ENCODE results near the gene PCDH9.

Gene PCDH9

DNA sequence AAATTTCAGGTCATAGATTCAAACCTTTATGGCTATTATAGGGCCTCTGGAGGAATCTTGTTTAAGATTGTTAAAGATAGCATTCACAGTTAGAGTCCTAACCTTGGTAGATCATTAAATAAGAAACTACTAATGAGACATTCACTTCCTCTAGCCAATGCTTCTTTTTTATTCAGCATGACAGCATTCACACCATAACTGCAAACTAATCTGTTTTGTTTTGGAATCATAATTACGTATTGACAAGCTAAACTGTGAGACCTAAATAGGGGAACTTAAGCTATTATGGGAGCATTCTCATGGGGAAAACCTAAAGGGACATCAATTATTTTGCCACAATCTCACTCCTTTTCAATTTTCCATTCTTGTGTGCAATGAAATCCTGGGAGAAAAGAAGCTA lies 653.8 kb downstream of the PCDH9 start:
- no peak for DNase-seq (ENCODE audit: low read depth in 2 of 2)

- no peak for DNase-seq (ENCODE audit: low read depth in 2 of 2)
These were observed 655.5 kb downstream of the PCDH9 start for GRCh38 chr13:66574606-66575005.

- no peak for DNase-seq (ENCODE audit: low read depth in 2 of 2)
These were observed 662.1 kb downstream of the PCDH9 start for GRCh38 chr13:66567899-66568612.

DNA sequence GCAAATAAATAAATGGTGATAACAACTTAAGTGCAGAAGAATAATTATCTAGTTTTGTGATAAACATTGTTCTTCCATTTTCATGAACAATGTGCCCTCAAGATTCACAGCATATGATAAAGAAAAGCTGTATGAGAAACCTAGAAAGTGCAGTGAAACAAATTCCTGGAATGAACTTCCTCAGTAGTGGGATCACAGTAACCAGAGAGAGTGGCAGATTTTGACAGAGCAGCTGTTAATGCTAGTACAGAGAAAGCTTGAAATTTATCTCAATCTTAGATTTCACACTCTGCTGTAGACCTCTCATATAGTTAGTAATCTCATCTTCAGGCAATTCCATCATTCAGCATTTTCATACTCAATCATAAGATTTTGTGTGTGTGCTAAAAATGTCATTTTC lies 664.9 kb downstream of the PCDH9 start:
- DNase-seq (ENCODE audit: low read depth in 2 of 2) = no peak

GRCh38 chr13:66563076-66563475 lies 667.1 kb downstream of the PCDH9 start:
- DNase-seq (ENCODE audit: low read depth in 2 of 2) = no peak

- DNase-seq (ENCODE audit: low read depth in 2 of 2) = no peak
These were observed 668.1 kb downstream of the PCDH9 start for GRCh38 chr13:66562054-66562453.

GRCh38 chr13:66560991-66561390 lies 669.1 kb downstream of the PCDH9 start:
- DNase-seq (ENCODE audit: low read depth in 2 of 2) = no peak

DNA sequence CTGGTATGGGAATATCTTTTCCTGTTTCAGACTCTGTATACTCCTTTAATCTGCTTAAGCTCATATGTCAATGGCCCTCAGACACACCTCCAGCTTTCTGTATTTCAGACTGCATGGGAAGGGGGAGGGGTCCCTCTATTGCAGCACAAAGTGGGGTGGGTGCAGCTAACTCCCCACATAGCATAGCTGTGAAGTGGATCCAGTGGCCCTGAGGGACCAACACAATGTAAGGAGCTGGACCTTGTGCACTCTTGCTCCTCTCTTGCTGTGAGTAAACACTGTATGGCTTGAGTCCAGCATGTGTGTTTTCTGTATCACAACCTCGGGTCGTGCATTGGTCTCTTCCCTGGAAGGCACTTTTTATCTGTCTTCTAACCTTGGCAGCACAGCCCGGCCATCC lies 669.9 kb downstream of the PCDH9 start:
- no peak for DNase-seq (ENCODE audit: low read depth in 2 of 2)

DNA sequence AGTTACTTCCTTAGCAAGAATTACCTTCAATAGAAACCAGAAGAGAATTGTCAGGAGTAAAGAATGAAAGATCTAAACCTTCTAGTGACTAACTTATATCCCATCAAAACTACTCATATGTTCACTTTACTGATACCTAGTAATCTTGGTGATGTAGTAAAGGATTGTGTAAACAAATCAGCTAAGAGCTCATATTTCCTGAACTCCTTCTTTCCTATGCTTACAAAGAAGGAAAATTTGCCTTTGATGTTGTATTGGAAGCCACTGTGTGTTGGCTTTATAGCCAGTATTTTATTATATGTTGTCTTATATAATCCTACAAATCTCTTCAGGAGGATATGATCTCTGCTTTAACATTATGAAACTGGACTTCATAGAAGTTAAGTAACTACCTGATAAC lies 671.0 kb downstream of the PCDH9 start:
- DNase-seq (ENCODE audit: low read depth in 2 of 2) = no peak

DNA sequence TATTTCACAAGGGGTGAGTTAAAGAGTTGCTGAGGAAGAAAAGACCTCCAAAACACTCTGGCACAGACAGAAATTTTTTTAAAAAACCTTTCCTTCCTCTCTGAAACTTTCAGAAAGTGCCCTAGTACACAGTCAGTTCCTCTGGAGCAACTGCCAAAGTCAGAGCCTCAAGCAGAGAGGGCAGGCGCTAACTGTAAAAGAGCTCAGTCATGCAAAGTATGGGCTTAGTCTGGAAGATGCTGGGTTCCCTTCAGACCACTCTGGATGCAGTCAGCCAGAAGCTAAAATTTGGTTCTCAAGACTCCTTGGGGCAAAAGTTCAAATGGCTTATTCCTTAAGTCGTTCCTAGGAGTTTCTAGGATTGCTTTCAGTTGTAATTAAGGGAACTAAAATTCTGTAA lies 671.6 kb downstream of the PCDH9 start:
- DNase-seq (ENCODE audit: low read depth in 2 of 2) = no peak

DNA sequence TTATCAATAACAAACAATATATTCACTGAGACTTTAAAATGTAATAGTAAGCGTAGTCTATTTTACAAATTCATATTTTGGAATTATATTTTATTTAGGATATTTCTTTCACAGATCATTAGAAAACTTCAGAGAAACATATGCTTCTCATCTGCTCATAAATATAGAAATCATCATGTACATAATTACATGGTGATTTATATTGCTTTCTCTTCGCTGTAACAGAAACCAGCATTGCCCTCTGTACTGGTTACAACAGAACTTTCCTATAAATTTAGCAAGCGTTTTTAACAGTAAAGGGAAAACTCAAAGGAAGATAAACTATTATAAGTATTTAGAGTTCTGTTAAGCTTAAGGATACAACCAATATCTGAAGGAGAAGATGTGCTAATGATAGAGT lies 672.8 kb downstream of the PCDH9 start:
- DNase-seq (ENCODE audit: low read depth in 2 of 2) = no peak

DNA sequence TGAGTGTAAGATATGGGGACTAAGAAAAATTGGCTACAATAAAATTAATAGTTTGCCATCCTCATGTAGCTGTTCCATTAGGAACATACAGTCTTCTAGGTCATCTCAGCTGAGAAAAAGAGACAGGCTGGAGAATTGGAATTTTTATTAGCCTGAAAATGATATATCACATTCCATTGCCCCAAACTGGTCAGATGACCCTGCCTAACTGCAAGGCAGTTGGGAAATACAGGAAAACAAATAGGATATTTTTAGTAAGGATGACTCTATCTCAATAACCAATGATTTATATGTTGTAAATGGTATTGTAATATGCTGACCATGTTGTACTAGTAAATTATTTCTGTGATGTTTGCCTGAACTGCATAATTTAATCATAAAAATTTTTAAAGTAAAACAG lies 673.8 kb downstream of the PCDH9 start:
- no peak for DNase-seq (ENCODE audit: low read depth in 2 of 2)

GRCh38 chr13:66553391-66553790 lies 676.7 kb downstream of the PCDH9 start:
- no peak for DNase-seq (ENCODE audit: low read depth in 2 of 2)

GRCh38 chr13:66551128-66551527 lies 679.0 kb downstream of the PCDH9 start:
- DNase-seq (ENCODE audit: low read depth in 2 of 2) = no peak

DNA sequence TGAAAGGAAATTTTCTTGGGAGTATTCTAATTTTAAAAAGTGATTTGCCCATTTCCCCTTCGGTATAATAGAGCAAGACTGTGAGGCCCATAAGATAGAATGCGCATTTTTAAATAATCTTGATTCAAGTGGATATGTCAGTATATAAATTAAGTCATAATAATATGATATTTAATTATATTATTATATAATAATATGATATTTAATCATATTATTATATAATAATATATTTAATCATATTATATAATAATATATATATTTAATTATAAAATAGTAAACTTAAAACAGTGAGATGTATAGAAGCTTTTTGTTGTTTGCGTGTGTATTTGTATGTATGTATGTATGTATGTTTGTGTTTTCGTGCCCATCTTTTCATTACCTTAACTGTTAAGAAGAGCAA lies 682.5 kb downstream of the PCDH9 start:
- DNase-seq (ENCODE audit: low read depth in 2 of 2) = no peak

DNA sequence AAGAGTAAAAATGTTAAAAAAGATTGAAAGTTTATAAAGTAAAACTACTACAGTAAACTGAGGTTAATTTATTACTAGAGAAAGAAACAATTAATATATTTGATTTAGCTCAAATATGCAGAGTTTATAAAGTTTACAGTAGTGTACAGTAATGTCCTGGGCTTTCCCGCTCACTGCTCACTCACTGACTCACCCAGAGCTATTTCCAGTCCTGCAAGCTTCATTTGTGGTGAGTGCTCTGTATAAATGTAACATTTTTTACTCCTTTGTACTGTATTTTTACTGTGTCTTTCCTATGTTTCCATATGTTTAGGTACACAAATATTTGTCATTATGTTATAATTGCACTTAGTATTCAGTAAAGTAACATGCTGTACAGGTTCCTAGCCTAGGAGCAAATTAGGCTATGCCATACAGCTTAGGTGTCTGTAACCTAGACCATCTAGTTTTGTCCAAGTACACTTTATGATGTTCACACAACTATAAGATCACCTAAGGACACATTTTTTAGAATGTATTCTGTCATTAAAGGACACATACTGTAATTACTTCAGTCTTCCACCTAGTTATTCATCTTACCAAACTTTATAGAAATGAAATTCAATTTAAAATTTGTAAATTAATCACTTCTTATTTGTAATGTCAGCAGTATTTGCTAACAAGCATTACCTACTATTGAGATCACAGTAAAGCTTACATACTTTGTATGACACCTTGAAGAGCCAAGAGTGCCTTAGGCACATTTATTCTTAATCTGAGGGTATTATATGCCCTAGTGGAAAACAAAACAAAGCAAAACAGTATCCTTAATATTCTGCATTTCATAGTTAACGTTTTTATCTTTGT lies 683.4 kb downstream of the PCDH9 start:
- DNase-seq (ENCODE audit: low read depth in 2 of 2) = no peak

DNA sequence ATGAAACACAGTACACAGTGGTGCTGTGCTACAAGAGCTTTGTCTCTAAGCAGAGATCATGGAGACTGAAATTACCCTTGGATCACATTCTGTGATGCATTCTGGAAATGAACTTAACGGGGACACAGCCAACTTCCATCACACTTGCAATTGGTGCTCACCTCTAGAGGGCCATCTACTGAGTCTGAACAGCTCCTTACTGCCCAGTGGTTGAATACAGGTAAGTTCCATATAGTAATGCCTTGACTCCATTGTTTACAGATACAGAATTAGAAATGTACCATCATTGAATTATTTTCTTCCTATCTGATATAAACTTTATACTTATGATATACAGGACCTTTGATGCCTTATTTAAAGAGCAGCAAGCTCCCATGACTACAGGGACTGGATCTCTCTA lies 686.4 kb downstream of the PCDH9 start:
- DNase-seq (ENCODE audit: low read depth in 2 of 2) = no peak

DNA sequence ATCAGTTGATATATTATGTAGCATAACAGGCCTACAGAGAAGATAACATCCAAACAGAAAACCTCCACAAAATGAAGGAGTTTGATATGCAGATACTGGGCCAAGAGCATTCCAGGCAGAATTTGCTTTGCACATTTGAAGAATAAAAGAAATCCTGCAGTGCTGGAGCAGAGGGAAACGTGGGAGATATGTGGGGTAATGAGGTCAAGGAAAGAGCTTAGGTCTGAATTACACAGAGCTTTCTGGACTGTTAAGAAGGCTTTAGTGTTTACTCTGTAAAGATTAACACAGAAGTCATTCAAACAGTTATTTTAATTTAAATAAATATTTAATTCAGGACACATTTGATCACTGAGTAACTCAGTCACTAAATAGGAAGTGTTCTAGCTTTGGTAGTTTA lies 692.7 kb downstream of the PCDH9 start:
- DNase-seq (ENCODE audit: low read depth in 2 of 2) = no peak

DNA sequence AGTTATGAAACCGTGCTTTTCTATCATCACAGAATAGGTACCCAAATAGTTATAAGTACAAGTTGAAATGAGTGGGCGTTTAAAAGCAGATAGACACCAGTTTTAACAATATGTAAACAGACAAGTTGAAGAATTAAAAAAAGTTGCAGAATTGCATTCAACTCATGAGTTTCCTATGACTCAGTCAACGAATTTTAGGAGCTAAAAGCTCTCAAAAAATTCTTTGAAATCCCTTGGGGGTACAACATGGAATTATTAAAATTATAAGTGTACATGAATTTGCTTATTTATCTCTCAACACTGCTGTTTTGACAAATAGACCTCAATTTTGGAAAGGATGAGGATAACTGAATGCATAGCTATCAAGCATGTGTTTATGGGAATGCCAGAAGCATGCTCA lies 693.4 kb downstream of the PCDH9 start:
- DNase-seq (ENCODE audit: low read depth in 2 of 2) = no peak

DNA sequence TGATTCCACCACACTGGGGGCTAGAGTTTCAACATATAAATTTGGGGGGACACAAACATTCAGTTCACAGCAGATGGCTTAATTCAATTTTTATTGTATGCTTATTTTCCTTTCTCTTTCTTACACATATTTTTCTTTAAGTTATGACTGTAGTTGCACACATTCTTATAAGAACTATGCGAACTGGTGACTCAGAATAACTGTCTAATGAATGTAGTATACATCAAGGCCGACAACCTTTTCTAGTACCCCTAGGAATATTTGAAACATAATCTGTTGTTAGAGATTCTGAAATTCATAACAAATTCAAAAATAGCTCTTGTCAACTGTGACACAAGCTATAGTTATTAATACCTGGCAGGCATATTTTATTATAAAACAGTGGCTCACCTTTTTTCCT lies 695.6 kb downstream of the PCDH9 start:
- no peak for DNase-seq (ENCODE audit: low read depth in 2 of 2)

DNA sequence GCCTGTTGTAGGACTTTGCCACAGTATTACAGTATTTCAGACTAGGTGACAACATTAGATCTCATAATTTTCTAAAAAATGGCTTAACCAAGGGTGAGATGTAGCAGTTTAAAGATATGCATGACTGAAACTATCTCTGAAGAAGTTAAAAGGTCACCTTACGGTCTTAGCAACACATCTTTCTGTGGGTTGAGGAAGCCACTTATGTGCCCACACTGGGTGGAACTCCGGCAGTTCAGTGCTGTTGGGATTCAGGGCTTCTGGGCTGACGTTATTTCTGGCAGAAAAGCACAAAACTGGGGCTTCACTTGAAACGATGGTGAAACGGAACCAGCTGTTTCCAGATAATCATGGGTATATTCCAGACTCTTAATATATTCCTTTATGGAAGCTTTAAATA lies 697.3 kb downstream of the PCDH9 start:
- no peak for DNase-seq (ENCODE audit: low read depth in 2 of 2)

GRCh38 chr13:66532146-66532545 lies 698.0 kb downstream of the PCDH9 start:
- DNase-seq (ENCODE audit: low read depth in 2 of 2) = no peak

GRCh38 chr13:66530686-66531085 lies 699.5 kb downstream of the PCDH9 start:
- no peak for DNase-seq (ENCODE audit: low read depth in 2 of 2)
